Caco-2 (cell line): ENCODE data around the gene ZNF148. TPM values are rescaled to one million over a fixed set of nuclear protein-coding genes. Genes with fewer than 3 reads are reported as not detected.
A peak's percentile ranks its signal among the peaks of the same experiment; 100 is the strongest.

Experiments used
- BruUV-seq: library from RNA; stranded (reverse); fragments of 400-500 nt; replicated peaks from 2 replicates; lab custom pipeline; 2021; lab: Mats Ljungman, UMichigan
- CTCF ChIA-PET: fragments of 300-600 bp; sonication (Branson Sonifier 250); formaldehyde crosslinking; loops from one replicate; lab custom pipeline; 2022; ENCODE audit warnings: antibody characterized with exemption; lab: Charles Lee
- POLR2A ChIA-PET: fragments of 300-600 bp; sonication (Branson Sonifier 250); formaldehyde crosslinking; loops from one replicate; lab custom pipeline; 2022; ENCODE audit warnings: antibody characterized with exemption; lab: Charles Lee
- DNase-seq, 2 experiments: peaks; one replicate each; pipeline versions ENCODE4 v3.0.0 to v3.0.0-alpha.2; 2020 to 2022
- H3K27me3 ChIP-seq: replicated peaks from 2 replicates; pipeline ENCODE4 v1.6.0; 2011; ENCODE audit warnings: low read length; ENCODE audit not compliant: control insufficient read depth, insufficient read depth
- H3K36me3 ChIP-seq: 2 replicates; pipeline ENCODE4 v1.5.1; 2011; ENCODE audit warnings: low read length; ENCODE audit not compliant: control insufficient read depth, insufficient read depth
- H3K4me1 ChIP-seq: fragments of 250-450 bp; sonication (Bioruptor Pico); 2 replicates; pipeline ENCODE4 v1.5.1; 2020; ENCODE audit warnings: mild to moderate bottlenecking
- H3K4me3 ChIP-seq: 2 replicates; pipeline ENCODE4 v1.5.1; 2011; ENCODE audit warnings: low read depth, mild to moderate bottlenecking, control low read depth, low read length
- H3K9me3 ChIP-seq: fragments of 250-450 bp; sonication (Bioruptor Pico); 2 replicates; pipeline ENCODE4 v1.5.1; 2020; ENCODE audit warnings: mild to moderate bottlenecking, moderate library complexity
- H3K27ac Mint-ChIP-seq: one replicate; pipeline ENCODE4 v1.8.0; 2022; ENCODE audit warnings: mixed read lengths; ENCODE audit not compliant: unreplicated experiment
- H3K27me3 Mint-ChIP-seq: one replicate; pipeline ENCODE4 v1.8.0; 2022; ENCODE audit warnings: mixed read lengths; ENCODE audit not compliant: insufficient read depth, unreplicated experiment
- H3K36me3 Mint-ChIP-seq: one replicate; pipeline ENCODE4 v1.8.0; 2022; ENCODE audit warnings: mild to moderate bottlenecking, mixed read lengths; ENCODE audit not compliant: insufficient read depth, unreplicated experiment
- H3K4me1 Mint-ChIP-seq: one replicate; pipeline ENCODE4 v1.8.0; 2022; ENCODE audit warnings: low read depth, mixed read lengths; ENCODE audit not compliant: unreplicated experiment
- H3K4me3 Mint-ChIP-seq: one replicate; pipeline ENCODE4 v1.8.0; 2022; ENCODE audit warnings: mild to moderate bottlenecking, moderate library complexity, mixed read lengths; ENCODE audit not compliant: unreplicated experiment
- H3K9me3 Mint-ChIP-seq: one replicate; pipeline ENCODE4 v1.8.0; 2022; ENCODE audit warnings: mixed read lengths; ENCODE audit not compliant: unreplicated experiment
- CTCF ChIP-seq, 2 experiments: fragments of 200-600 bp in 1 of 2; IDR thresholded peaks; 1 replicate in 1 of 2; 2 replicates in 1 of 2; pipeline versions ENCODE4 v1.5.1 to v1.8.0; 2011 to 2022; ENCODE audit warnings: antibody characterized with exemption in 1 of 2, control low read depth in 1 of 2, inconsistent platforms in 1 of 2, low read depth in 1 of 2, low read length in 1 of 2, mild to moderate bottlenecking in 1 of 2, moderate library complexity in 1 of 2; ENCODE audit not compliant: insufficient read depth in 1 of 2, severe bottlenecking in 1 of 2, unreplicated experiment in 1 of 2
- intact Hi-C: fragments of 100-400 bp; cut with micrococcal nuclease; formaldehyde crosslinking; loops from one replicate; pipeline ENCODE4 v1.10.0; 2022; ENCODE audit not compliant: unreplicated experiment
- total RNA-seq: library from RNA; stranded (reverse); gene quantifications from 2 replicates; pipeline ENCODE4 v1.2.3, GENCODE V29; 2022

ZNF148 gene
- total RNA-seq, 1 experiment from 2014 or later, result 33.3 TPM

GRCh38 chr3:125256675-125257074 is 118.5 kb downstream of the ZNF148 start:
- Histone ChIP-seq H3K36me3 (no peaks in the 10 kb centered on the region; the same call in 1 of the 2 replicates), H3K27me3 (no peaks in the 10 kb centered on the region), H3K4me1 (no peaks in the 10 kb centered on the region), H3K9me3 (peaks cover 11% of the 10 kb centered on the region), H3K4me3 (no peak overlapping the region)
- CTCF ChIA-PET, result no interaction called here
- Mint-ChIP-seq H3K27me3 (no peaks in the 10 kb centered on the region), H3K4me3 (no peak overlapping the region), H3K27ac (peak overlapping the region; percentile 39), H3K4me1 (no peaks in the 10 kb centered on the region), H3K36me3 (peaks cover 31% of the 10 kb centered on the region), H3K9me3 (peaks cover 17% of the 10 kb centered on the region)
- no peak for DNase-seq
- no TSS peak for BruUV-seq
- POLR2A ChIA-PET, result no interaction called here
- no peak for TF ChIP-seq CTCF (IDR thresholded peaks at IDR 0.05; ENCODE audit: insufficient read depth in 1 of 2, low read depth in 1 of 2, low read length in 1 of 2, severe bottlenecking in 1 of 2, unreplicated experiment in 1 of 2)
- intact Hi-C loops, result no loop called here

GRCh38 chr3:125250973-125251372 is 124.2 kb downstream of the ZNF148 start:
- Mint-ChIP-seq H3K36me3 (peaks cover 8% of the 10 kb centered on the region), H3K4me3 (no peak overlapping the region), H3K4me1 (no peaks in the 10 kb centered on the region), H3K27me3 (no peaks in the 10 kb centered on the region), H3K27ac (no peak overlapping the region), H3K9me3 (no peaks in the 10 kb centered on the region)
- intact Hi-C loops, result no loop called here
- CTCF ChIA-PET, result no interaction called here
- Histone ChIP-seq H3K4me3 (no peak overlapping the region), H3K27me3 (no peaks in the 10 kb centered on the region), H3K9me3 (no peaks in the 10 kb centered on the region), H3K4me1 (no peaks in the 10 kb centered on the region; the same call in 1 of the 2 replicates), H3K36me3 (no peaks in the 10 kb centered on the region)
- no peak for TF ChIP-seq CTCF (IDR thresholded peaks at IDR 0.05; ENCODE audit: insufficient read depth in 1 of 2, low read depth in 1 of 2, low read length in 1 of 2, severe bottlenecking in 1 of 2, unreplicated experiment in 1 of 2)
- no TSS peak for BruUV-seq
- DNase-seq, result no peak
- POLR2A ChIA-PET, result no interaction called here

GRCh38 chr3:125246237-125246636 is 128.9 kb downstream of the ZNF148 start:
- no peak overlapping the region for H3K4me3 Mint-ChIP-seq
- H3K27me3 Mint-ChIP-seq, result no peaks in the 10 kb centered on the region
- intact Hi-C loops, result no loop called here

More at GRCh38 chr3:125246237-125246636, 128.9 kb downstream of the ZNF148 start:
- TF ChIP-seq CTCF (IDR thresholded peaks at IDR 0.05; ENCODE audit: insufficient read depth in 1 of 2, low read depth in 1 of 2, low read length in 1 of 2, severe bottlenecking in 1 of 2, unreplicated experiment in 1 of 2), result no peak
- Histone ChIP-seq H3K4me3 (no peak overlapping the region), H3K36me3 (no peaks in the 10 kb centered on the region), H3K4me1 (no peaks in the 10 kb centered on the region; the same call in 1 of the 2 replicates), H3K27me3 (no peaks in the 10 kb centered on the region), H3K9me3 (no peaks in the 10 kb centered on the region)
- Mint-ChIP-seq H3K36me3 (peaks cover 19% of the 10 kb centered on the region), H3K27ac (no peak overlapping the region), H3K4me1 (peaks cover 3% of the 10 kb centered on the region), H3K9me3 (peaks cover 9% of the 10 kb centered on the region)
- DNase-seq, result no peak
- ChIA-PET CTCF (no interaction called here), POLR2A (no interaction called here)
- no TSS peak for BruUV-seq
